ACC112 (cell line): ENCODE data around the gene PLOD3.
"Not testable (repeated sequence)": the region's sequence is repeated elsewhere in the genome, so short reads cannot be mapped to it uniquely, and the experiment has no call there.

ENCODE experiments used
- H2AFZ ChIP-seq: fragments of 200-600 bp; sonication (generic); one replicate; pipeline ENCODE4 v1.6.0; 2017; ENCODE audit warnings: antibody characterized with exemption, low read length; ENCODE audit not compliant: unreplicated experiment
- H3K27ac ChIP-seq: fragments of 200-600 bp; sonication (generic); 2 replicates; pipeline ENCODE4 v1.5.1; 2014; ENCODE audit warnings: low read depth, mild to moderate bottlenecking, antibody characterized with exemption, low read length, moderate library complexity
- H3K27me3 ChIP-seq: fragments of 200-600 bp; sonication (generic); 2 replicates; pipeline ENCODE4 v1.6.1; 2014; ENCODE audit warnings: mild to moderate bottlenecking, antibody characterized with exemption, low read length, moderate library complexity, mixed read lengths; ENCODE audit not compliant: insufficient read depth
- H3K36me3 ChIP-seq: fragments of 200-600 bp; sonication (generic); 2 replicates; pipeline ENCODE4 v1.6.1; 2016; ENCODE audit warnings: mild to moderate bottlenecking, antibody characterized with exemption, low read length, moderate library complexity, mixed read lengths; ENCODE audit not compliant: insufficient read depth
- H3K4me1 ChIP-seq: fragments of 200-600 bp; sonication (generic); one replicate; pipeline ENCODE4 v1.6.1; 2016; ENCODE audit warnings: low read length, mixed read lengths; ENCODE audit not compliant: insufficient read depth, unreplicated experiment, control insufficient read depth
- H3K4me3 ChIP-seq: fragments of 200-600 bp; sonication (generic); 2 replicates; pipeline ENCODE4 v1.5.1; 2014; ENCODE audit warnings: mild to moderate bottlenecking, low read depth, low read length
- H3K79me2 ChIP-seq: fragments of 200-600 bp; sonication (generic); one replicate; pipeline ENCODE4 v1.6.0; 2016; ENCODE audit warnings: low read length; ENCODE audit not compliant: control insufficient read depth, unreplicated experiment, insufficient read depth

Gene PLOD3

GRCh38 chr7:101217388-101218235 lies at the start of gene PLOD3, which contains the start of gene ZNHIT1:
Gene PLOD3, minus strand, starts transcription at chr7:101217581. Its CDS starts 307 bp downstream, at chr7:101217274.
Gene ZNHIT1, plus strand, starts transcription at chr7:101218165. Its CDS starts 31 bp downstream, at chr7:101218196.
- Histone ChIP-seq H2AFZ (peak within 1 kb of the TSS; percentile 80), H3K27ac (peak within 1 kb of the TSS; percentile 95), H3K79me2 (peaks cover 56% of the 10 kb centered on the region), H3K27me3 (no peaks in the 10 kb centered on the region), H3K36me3 (0 out of 2 replicates have a peak, but pooled peaks cover 3% of the 10 kb centered on the region), H3K4me1 (peaks cover 8% of the 10 kb centered on the region), H3K4me3 (peak within 1 kb of the TSS; percentile 95)

- H3K27ac ChIP-seq, result no peak overlapping the region
- H3K36me3 ChIP-seq, result no peaks in the 10 kb centered on the region
- H3K79me2 ChIP-seq, result no peaks in the 10 kb centered on the region
- peaks cover 4% of the 10 kb centered on the region for H3K4me1 ChIP-seq
- no peak overlapping the region for H3K4me3 ChIP-seq
- H3K27me3 ChIP-seq, result no peaks in the 10 kb centered on the region
- H2AFZ ChIP-seq, result no peak overlapping the region
These were observed 48.5 kb upstream of the PLOD3 start for GRCh38 chr7:101265622-101266516.

DNA sequence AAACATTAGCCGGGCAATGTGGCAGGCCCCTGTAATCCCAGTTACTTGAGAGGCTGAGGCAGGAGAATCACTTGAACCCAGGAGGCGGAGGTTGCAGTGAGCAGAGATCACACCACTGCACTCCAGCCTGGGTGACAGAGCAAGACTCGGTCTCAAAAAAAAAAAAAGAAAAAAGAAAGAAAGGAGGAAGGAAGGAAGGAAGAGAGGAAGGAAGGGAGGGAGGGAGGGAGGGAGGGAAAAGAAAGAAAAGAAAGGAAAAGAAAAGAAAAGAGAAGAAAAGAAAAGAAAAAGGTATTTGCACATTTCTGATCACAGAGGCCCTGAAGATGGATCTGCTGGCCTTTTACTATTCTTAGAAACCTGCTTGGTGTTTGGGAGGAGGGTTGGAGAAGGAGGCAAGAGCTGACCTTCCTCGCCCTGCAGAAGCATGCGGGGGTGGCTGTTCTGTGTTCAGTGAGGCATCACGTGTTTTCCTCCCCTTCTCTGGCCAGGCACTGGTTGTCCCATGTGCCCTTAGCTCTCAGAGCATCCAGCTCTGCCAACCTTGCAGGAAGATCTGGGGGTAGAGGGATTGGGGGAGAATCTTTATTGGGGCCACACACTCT lies 46.8 kb upstream of the PLOD3 start:
- H3K4me1 ChIP-seq, H2AFZ ChIP-seq, H3K36me3 ChIP-seq, H3K4me3 ChIP-seq, H3K79me2 ChIP-seq, H3K27me3 ChIP-seq, H3K27ac ChIP-seq: not testable (repeated sequence)

- H3K4me1 ChIP-seq, result no peaks in the 10 kb centered on the region
- H3K4me3 ChIP-seq, result no peak overlapping the region
These were observed 40.9 kb upstream of the PLOD3 start for GRCh38 chr7:101258243-101258731.

DNA sequence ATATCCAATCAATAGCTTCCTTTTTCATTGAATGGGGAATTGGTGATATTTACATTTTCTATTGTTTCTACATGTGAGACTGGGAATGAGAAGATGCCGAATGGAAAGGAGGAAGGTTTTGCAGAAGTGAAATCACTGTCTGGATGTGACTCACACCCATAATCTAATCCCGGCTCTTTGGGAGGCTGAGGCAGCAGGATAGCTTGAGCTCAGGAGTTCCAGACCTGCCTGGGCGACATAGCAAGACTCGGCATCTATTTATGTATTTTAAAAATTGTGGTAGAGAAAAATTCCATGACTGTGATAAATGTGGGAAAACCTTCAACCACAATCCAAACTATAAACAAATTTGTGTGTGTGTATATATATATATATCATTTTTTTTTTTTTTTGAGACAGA lies 38.4 kb upstream of the PLOD3 start:
- H3K27me3 ChIP-seq, result no peaks in the 10 kb centered on the region
- peaks cover 11% of the 10 kb centered on the region for H3K79me2 ChIP-seq
- H2AFZ ChIP-seq, result no peak overlapping the region
- H3K27ac ChIP-seq, result no peak overlapping the region
- no peak overlapping the region for H3K4me3 ChIP-seq
- H3K4me1 ChIP-seq, result no peaks in the 10 kb centered on the region
- no peaks in the 10 kb centered on the region for H3K36me3 ChIP-seq

More at GRCh38 chr7:101258243-101258731, 40.9 kb upstream of the PLOD3 start:
- Histone ChIP-seq H3K36me3 (no peaks in the 10 kb centered on the region), H3K79me2 (no peaks in the 10 kb centered on the region), H3K27me3 (no peaks in the 10 kb centered on the region), H2AFZ (no peak overlapping the region), H3K27ac (no peak overlapping the region)

DNA sequence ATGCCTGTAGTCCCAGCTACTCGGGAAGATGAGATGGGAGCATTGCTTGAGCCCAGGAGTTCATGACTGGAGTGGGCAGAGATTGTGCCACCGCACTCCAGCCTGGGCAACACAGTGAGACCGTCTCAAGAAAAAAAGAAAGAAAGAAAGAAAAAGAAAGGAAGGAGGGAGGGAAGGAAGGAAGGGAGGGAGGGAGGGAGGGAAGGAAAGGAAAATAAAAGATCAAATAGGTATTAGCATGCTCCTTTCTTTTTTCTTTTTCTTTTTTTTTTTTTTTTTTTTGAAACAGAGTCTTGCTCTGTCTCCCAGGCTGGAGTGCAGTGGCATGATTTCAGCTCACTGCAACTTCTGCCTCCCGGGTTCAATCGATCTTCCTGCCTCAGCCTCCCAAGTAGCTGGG lies 35.8 kb upstream of the PLOD3 start:
- peaks cover 24% of the 10 kb centered on the region for H3K79me2 ChIP-seq
- H3K36me3 ChIP-seq, H2AFZ ChIP-seq, H3K4me1 ChIP-seq, H3K27ac ChIP-seq, H3K27me3 ChIP-seq: not testable (repeated sequence)
- H3K4me3 ChIP-seq, result peak overlapping the region; percentile 89; the same call in 1 of the 2 replicates

GRCh38 chr7:101251871-101252659 lies 34.7 kb upstream of the PLOD3 start:
- no peaks in the 10 kb centered on the region for H3K36me3 ChIP-seq
- H3K79me2 ChIP-seq, result peaks cover 26% of the 10 kb centered on the region
- H3K4me3 ChIP-seq, result peak overlapping the region; percentile 89
- H2AFZ ChIP-seq, result peak overlapping the region; percentile 70
- no peaks in the 10 kb centered on the region for H3K27me3 ChIP-seq
- H3K4me1 ChIP-seq, result peaks cover 5% of the 10 kb centered on the region
- peak overlapping the region; percentile 45 for H3K27ac ChIP-seq

GRCh38 chr7:101250324-101250723 lies 32.9 kb upstream of the PLOD3 start:
- Histone ChIP-seq H3K36me3 (no peaks in the 10 kb centered on the region), H2AFZ (no peak overlapping the region), H3K27ac (no peak overlapping the region), H3K79me2 (peaks cover 30% of the 10 kb centered on the region), H3K4me3 (peak overlapping the region; percentile 17; the same call in 1 of the 2 replicates), H3K4me1 (peaks cover 5% of the 10 kb centered on the region), H3K27me3 (no peaks in the 10 kb centered on the region)

DNA sequence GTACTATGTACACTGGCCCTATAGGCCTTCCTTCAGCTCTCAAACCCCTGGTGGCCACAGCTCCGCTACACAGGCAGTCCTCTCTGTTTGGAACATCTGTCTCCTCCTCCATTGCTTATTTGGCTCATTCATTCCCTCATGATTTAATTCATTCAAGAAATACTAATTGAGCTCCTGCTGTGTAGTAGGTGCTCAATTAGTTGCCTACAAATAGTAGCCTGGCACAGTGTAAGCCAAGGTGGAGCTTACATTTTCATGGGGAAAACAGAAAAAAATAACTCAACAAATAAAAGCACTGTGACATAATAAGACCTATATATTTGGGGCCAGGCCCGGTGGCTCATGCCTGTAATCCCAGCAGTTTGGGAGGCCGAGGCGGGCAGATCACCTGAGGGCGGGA lies 30.9 kb upstream of the PLOD3 start:
- H3K27me3 ChIP-seq, result no peaks in the 10 kb centered on the region
- H3K79me2 ChIP-seq, result peaks cover 35% of the 10 kb centered on the region
- H2AFZ ChIP-seq, result no peak overlapping the region
- H3K36me3 ChIP-seq, result no peaks in the 10 kb centered on the region
- peaks cover 12% of the 10 kb centered on the region for H3K4me1 ChIP-seq
- no peak overlapping the region for H3K27ac ChIP-seq
- H3K4me3 ChIP-seq, result no peak overlapping the region
